NT2/D1 (cell line): ENCODE measurements around the gene DDX42.
"Not testable (repeated sequence)": the region's sequence is repeated elsewhere in the genome, so short reads cannot be mapped to it uniquely, and the experiment has no call there.

ENCODE experiments used
- DNase-seq: peaks from one replicate; pipeline ENCODE4 v3.0.0-alpha.2; 2011; ENCODE audit warnings: low read depth, low spot score
- H3K27me3 ChIP-seq: 2 replicates; pipeline ENCODE4 v1.6.0; 2011; ENCODE audit warnings: mild to moderate bottlenecking; ENCODE audit not compliant: insufficient read length, insufficient read depth
- H3K36me3 ChIP-seq: 2 replicates; pipeline ENCODE4 v1.6.1; 2011; ENCODE audit warnings: mild to moderate bottlenecking, low read length, mixed read lengths; ENCODE audit not compliant: insufficient read depth, insufficient read length
- H3K4me1 ChIP-seq: 2 replicates; pipeline ENCODE4 v1.5.1; 2011; ENCODE audit not compliant: insufficient read depth, insufficient read length
- H3K4me3 ChIP-seq: 2 replicates; pipeline ENCODE4 v1.5.1; 2011; ENCODE audit warnings: low read depth; ENCODE audit not compliant: insufficient read length
- H3K9ac ChIP-seq: 2 replicates; pipeline ENCODE4 v1.6.0; 2011; ENCODE audit warnings: low read depth; ENCODE audit not compliant: insufficient read length
- H3K9me3 ChIP-seq: 2 replicates; pipeline ENCODE4 v1.5.1; 2011; ENCODE audit warnings: mild to moderate bottlenecking, low read length; ENCODE audit not compliant: insufficient read depth
- SUZ12 ChIP-seq: IDR thresholded peaks from 2 replicates; pipeline ENCODE4 v1.6.1; 2011; ENCODE audit not compliant: insufficient read length, insufficient read depth; ENCODE audit errors: extremely low read depth
- YY1 ChIP-seq: IDR thresholded peaks from 2 replicates; pipeline ENCODE4 v1.6.1; 2011; ENCODE audit not compliant: insufficient read length, insufficient read depth
- ZNF274 ChIP-seq: IDR thresholded peaks from 2 replicates; pipeline ENCODE4 v1.6.1; 2011; ENCODE audit warnings: mild to moderate bottlenecking, low read depth, low read length

DDX42 gene

DNA sequence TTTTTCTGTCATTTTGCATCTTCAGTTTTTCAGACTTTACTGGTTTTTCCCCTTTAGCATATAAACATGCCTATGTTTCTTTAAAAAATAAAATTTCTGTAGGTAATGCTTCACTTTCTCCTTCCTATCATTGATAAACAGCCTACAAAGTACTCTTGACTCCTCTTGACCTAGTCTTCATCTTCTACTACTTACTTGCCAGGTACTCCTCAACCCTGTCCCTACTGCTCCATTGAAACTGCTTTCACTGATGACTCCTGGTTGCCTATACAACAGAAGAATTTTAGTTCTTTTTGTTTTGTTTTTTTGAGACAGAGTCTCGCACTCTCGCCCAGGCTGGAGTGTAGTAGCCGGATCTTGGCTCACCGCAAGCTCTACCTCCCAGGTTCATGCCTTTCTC is 7.0 kb downstream of the DDX42 start:
- no peak for TF ChIP-seq ZNF274
- Histone ChIP-seq H3K36me3 (peaks cover 74% of the 10 kb centered on the region), H3K27me3 (no peaks in the 10 kb centered on the region), H3K9me3 (no peaks in the 10 kb centered on the region), H3K4me1 (peaks cover 5% of the 10 kb centered on the region), H3K9ac (no peak overlapping the region), H3K4me3 (no peak overlapping the region)
- DNase-seq = no peak

DNA sequence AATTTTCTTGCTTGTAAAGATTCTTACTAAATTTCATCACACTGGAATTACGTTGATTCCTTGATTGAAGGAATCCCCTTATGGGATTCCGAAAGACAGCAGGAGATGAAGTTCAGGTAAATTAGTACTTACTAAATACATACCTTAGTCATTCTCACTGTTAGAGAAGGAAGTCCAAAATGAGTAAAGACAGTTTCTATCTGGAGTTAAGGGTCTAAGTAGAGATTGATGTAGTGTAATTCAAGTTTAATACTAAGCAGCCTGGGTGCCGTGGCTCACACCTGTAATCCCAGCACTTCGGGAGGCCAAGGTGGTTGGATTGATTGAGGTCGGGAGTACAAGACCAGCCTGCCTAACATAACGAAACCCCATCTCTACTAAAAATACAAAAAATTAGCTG is 9.6 kb downstream of the DDX42 start:
- no peaks in the 10 kb centered on the region for H3K27me3 ChIP-seq
- TF ChIP-seq YY1 = no peak
- no peak for TF ChIP-seq ZNF274
- TF ChIP-seq SUZ12 = no peak
- no peaks in the 10 kb centered on the region for H3K9me3 ChIP-seq
- no peak overlapping the region for H3K4me3 ChIP-seq
- no peak for DNase-seq
- H3K4me1 ChIP-seq = no peaks in the 10 kb centered on the region
- H3K9ac ChIP-seq = no peak overlapping the region
- H3K36me3 ChIP-seq = peaks cover 72% of the 10 kb centered on the region

DNA sequence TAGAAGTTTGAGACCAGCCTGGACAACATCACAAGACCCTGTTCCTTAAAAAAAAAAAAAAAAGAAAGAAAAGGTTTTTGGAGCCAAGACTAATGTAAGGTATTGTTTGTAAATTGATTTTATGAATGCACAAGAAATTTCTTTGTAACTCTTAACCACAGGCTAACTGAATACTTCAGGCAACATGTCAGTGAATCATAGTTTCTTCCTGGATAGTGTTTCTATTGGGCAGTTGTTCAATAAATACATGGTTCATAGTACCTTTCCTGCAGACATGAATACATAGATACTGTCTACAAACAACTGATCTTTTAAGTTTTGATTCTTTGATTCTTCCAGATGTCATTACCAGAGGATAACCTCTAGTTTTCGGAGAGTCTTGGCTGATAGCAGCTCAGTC is 11.6 kb downstream of the DDX42 start:
- Histone ChIP-seq H3K27me3 (no peaks in the 10 kb centered on the region), H3K9me3 (no peaks in the 10 kb centered on the region), H3K4me3 (no peak overlapping the region), H3K36me3 (peaks cover 74% of the 10 kb centered on the region), H3K9ac (no peak overlapping the region), H3K4me1 (no peaks in the 10 kb centered on the region)
- no peak for DNase-seq
- TF ChIP-seq SUZ12 (no peak), ZNF274 (no peak), YY1 (no peak)

DNA sequence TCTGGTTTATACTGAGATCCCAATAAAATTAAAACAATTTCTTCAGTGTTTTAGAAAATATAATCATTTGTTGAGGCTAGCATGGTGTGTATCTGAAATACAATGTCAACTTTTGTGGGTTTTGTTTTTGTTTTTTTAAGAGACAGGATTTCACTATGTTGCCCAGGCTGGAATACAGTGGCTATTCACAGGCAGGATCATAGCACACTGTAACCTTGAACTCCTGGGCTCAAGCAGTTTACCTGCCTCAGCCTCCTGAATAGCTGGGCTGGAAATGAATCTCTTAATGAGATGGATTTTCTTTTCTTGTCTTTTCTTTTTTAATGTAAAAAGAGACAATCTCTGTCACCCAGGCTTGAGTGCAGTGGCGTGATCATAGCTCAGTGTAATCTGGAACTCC is 12.1 kb downstream of the DDX42 start:
- TF ChIP-seq ZNF274 (no peak), SUZ12 (no peak), YY1 (no peak)
- DNase-seq = no peak
- H3K36me3 ChIP-seq = peaks cover 77% of the 10 kb centered on the region
- no peaks in the 10 kb centered on the region for H3K9me3 ChIP-seq
- no peak overlapping the region for H3K4me3 ChIP-seq
- H3K27me3 ChIP-seq = no peaks in the 10 kb centered on the region
- H3K4me1 ChIP-seq = no peaks in the 10 kb centered on the region
- no peak overlapping the region for H3K9ac ChIP-seq

DNA sequence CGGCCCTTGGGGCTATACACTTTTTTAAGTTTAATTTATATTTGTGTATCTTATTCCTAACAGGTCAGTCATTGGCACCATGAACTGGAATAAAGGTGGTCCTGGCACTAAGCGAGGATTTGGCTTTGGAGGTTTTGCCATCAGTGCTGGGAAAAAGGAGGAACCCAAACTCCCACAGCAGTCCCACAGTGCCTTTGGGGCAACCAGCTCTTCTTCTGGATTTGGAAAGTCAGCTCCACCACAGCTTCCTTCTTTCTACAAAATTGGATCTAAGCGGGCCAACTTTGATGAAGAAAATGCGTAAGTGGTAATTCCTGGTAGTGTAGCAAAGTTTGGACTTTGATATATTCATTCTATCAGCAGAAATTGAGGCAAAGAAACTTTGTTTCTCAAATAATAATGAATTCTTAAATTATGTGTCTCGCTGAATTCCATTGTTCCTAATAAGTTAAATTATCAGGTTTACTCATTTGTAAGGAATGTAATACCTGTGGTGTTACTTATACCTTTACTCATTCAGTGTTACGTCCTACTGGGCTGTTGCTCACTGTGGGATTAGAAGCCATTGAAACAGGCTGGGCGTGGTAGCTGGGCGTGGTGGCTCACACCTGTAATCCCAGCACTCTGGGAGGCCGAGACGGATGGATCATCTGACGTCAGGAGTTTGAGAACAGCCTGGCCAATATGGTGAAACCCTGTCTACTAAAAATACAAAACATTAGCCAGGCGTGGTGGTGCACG is 13.2 kb downstream of the DDX42 start:
- TF ChIP-seq ZNF274 = no peak
- no peak for TF ChIP-seq YY1
- TF ChIP-seq SUZ12 = no peak
- Histone ChIP-seq H3K36me3 (peaks cover 82% of the 10 kb centered on the region), H3K27me3 (no peaks in the 10 kb centered on the region), H3K9ac (no peak overlapping the region), H3K4me1 (no peaks in the 10 kb centered on the region), H3K4me3 (no peak overlapping the region), H3K9me3 (no peaks in the 10 kb centered on the region)
- no peak for DNase-seq

DNA sequence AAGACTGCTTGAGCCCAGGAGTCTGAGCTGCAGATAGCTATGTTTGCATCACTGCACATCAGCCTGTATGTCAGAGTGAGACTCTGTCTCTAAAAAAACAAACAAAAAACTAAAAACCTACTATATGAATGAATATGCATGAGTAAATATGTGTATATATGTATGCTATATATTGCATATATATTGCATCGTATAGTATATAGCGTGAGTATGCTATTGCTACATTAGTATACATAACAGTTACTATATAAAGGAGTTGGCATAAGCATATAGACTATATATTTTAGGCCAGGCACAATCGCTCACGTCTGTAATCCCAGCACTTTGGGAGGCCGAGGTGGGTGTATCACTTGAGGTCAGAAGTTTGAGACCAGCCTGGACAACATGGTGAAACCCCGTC is 16.1 kb downstream of the DDX42 start:
- Histone ChIP-seq H3K9ac (no peak overlapping the region), H3K4me3 (no peak overlapping the region), H3K36me3 (peaks cover 85% of the 10 kb centered on the region)

DNA sequence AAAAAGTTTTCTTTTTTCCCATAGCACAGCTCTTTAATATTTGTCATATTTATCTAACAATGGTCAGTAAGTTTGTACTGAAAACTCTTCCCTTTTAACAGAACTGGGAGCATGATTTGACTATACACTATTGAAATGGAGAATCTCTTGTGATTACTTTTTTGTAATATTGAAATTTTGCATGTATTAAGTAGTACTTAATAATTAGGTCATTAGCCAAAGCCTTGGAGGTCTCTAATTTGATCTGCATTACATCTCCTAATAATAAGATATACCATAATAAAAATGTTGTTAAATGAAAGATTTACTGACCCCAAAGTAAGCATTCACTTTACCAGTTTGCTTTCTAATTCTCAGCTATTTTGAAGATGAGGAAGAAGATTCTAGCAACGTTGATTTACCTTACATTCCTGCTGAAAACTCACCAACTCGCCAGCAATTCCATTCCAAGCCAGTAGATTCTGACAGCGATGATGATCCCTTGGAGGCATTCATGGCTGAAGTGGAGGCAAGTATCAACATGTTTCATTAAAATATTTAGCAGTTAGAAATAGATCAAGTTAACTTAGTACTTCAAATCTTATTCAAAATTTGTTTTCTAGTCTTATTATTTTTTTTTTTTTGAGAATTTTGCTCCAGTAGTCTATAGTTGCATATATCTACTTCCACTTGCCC is 18.2 kb downstream of the DDX42 start:
- TF ChIP-seq YY1 (no peak), ZNF274 (no peak), SUZ12 (no peak)
- Histone ChIP-seq H3K9me3 (no peaks in the 10 kb centered on the region), H3K4me1 (no peaks in the 10 kb centered on the region), H3K4me3 (no peak overlapping the region), H3K9ac (no peak overlapping the region), H3K36me3 (peaks cover 96% of the 10 kb centered on the region), H3K27me3 (no peaks in the 10 kb centered on the region)
- no peak for DNase-seq

More for the DNA sequence above, 16.1 kb downstream of the DDX42 start:
- Histone ChIP-seq H3K27me3 (no peaks in the 10 kb centered on the region), H3K9me3 (no peaks in the 10 kb centered on the region), H3K4me1 (no peaks in the 10 kb centered on the region)
- no peak for DNase-seq
- TF ChIP-seq ZNF274 (no peak), SUZ12 (no peak), YY1 (no peak)

DNA sequence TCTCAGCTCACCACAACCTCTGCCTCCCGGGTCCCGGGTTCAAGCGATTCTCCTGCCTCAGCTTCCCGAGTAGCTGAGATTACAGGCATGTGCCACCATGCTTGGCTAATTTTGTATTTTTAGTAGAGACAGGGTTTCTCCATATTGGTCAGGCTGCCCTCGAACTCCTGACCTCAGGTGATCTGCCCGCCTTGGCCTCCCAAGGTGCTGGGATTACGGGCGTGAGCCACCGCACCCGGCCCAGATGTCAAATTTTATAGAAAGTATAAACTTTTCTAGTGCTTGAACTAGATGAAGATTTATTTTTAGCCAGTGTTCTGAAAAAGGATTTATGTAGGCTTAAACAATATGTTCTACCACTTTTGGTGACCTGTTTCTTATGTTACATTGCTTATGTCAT is 22.4 kb downstream of the DDX42 start:
- not testable (repeated sequence) for H3K9me3 ChIP-seq, H3K4me3 ChIP-seq, H3K9ac ChIP-seq, DNase-seq, H3K27me3 ChIP-seq, H3K4me1 ChIP-seq
- H3K36me3 ChIP-seq = peaks cover 97% of the 10 kb centered on the region
